ENCODE data around the gene NEDD9.

Gene NEDD9

GRCh38 chr6:11217360-11218101 lies 14.9 kb downstream of the NEDD9 start:
- DNase-seq (ENCODE audit: low read depth) = no peak

GRCh38 chr6:11215773-11216172 lies 16.7 kb downstream of the NEDD9 start:
- no peak for DNase-seq (ENCODE audit: low read depth)

GRCh38 chr6:11214901-11215300 lies 17.6 kb downstream of the NEDD9 start:
- no peak for DNase-seq (ENCODE audit: low read depth)

GRCh38 chr6:11214084-11214833 lies 18.2 kb downstream of the NEDD9 start:
- DNase-seq (ENCODE audit: low read depth) = no peak

GRCh38 chr6:11213422-11214021 lies 18.9 kb downstream of the NEDD9 start:
- DNase-seq (ENCODE audit: low read depth) = no peak

GRCh38 chr6:11212664-11213063 lies 19.8 kb downstream of the NEDD9 start:
- DNase-seq (ENCODE audit: low read depth) = no peak

GRCh38 chr6:11211254-11211653 lies 21.2 kb downstream of the NEDD9 start:
- DNase-seq (ENCODE audit: low read depth) = no peak

- DNase-seq (ENCODE audit: low read depth) = no peak
Measured at GRCh38 chr6:11210386-11211138, 21.9 kb downstream of the NEDD9 start.

GRCh38 chr6:11209906-11210305 lies 22.6 kb downstream of the NEDD9 start:
- no peak for DNase-seq (ENCODE audit: low read depth)

GRCh38 chr6:11209369-11209768 lies 23.1 kb downstream of the NEDD9 start:
- DNase-seq (ENCODE audit: low read depth) = no peak

- DNase-seq (ENCODE audit: low read depth) = no peak
Measured at GRCh38 chr6:11208854-11209253, 23.6 kb downstream of the NEDD9 start.

GRCh38 chr6:11208267-11208666 lies 24.2 kb downstream of the NEDD9 start:
- no peak for DNase-seq (ENCODE audit: low read depth)

GRCh38 chr6:11207199-11207968 lies 25.1 kb downstream of the NEDD9 start:
- no peak for DNase-seq (ENCODE audit: low read depth)

GRCh38 chr6:11206576-11206975 lies 25.9 kb downstream of the NEDD9 start:
- DNase-seq (ENCODE audit: low read depth) = no peak

- DNase-seq (ENCODE audit: low read depth) = no peak
Measured at GRCh38 chr6:11204794-11205366, 27.6 kb downstream of the NEDD9 start.

GRCh38 chr6:11204005-11204399 lies 28.5 kb downstream of the NEDD9 start:
- DNase-seq (ENCODE audit: low read depth) = no peak

GRCh38 chr6:11203306-11204004 lies 29.0 kb downstream of the NEDD9 start:
- DNase-seq (ENCODE audit: low read depth) = no peak

GRCh38 chr6:11202513-11203305 lies 29.8 kb downstream of the NEDD9 start:
- no peak for DNase-seq (ENCODE audit: low read depth)

GRCh38 chr6:11201772-11202512 lies 30.5 kb downstream of the NEDD9 start:
- no peak for DNase-seq (ENCODE audit: low read depth)
